Retina (tissue), 1 donor: ENCODE measurements around the gene TXNDC5.
"Not testable (repeated sequence)": the region's sequence is repeated elsewhere in the genome, so short reads cannot be mapped to it uniquely, and the experiment has no call there.

ENCODE experiments used
- DNase-seq: peaks from one replicate; pipeline ENCODE4 v3.0.0-alpha.2; 2016

The TXNDC5 gene

DNA sequence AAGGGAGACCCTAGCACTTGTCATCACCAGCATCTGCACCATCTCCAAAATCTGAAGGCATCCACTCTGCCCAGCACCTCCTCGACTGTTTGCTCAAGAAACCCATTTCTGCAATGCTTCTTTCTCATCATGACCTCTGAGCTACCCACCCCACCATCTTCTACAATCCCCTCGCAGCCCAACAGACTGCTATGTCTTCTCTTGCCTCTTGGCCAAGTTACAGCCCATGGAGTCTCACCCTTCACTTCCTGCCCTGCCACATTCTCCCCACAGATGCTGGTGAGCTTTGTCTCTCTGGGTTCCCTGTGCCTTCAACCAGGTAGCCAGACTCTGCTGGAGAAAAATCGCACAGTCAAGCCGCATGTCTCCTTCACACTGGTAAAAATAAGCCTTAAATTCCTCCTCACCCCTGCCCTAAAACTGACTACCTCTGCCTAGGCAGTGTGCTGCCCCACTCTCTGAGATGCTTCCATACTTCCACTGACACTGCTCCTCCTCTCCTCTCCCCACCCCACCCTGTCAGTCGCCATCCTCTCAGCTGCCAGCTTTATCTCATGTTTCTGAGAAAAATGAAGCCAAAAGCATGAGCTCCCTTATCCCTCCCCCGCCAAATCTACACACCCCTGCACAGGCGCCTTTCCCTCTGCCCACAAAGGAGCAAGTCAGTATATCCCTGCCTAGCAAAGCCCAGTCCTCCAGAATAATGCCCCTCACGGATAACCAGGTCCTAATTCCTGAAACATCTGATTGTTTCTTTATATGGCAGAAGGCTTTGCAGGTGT is 2.3 kb upstream of the TXNDC5 start:
- DNase-seq: no peak

DNA sequence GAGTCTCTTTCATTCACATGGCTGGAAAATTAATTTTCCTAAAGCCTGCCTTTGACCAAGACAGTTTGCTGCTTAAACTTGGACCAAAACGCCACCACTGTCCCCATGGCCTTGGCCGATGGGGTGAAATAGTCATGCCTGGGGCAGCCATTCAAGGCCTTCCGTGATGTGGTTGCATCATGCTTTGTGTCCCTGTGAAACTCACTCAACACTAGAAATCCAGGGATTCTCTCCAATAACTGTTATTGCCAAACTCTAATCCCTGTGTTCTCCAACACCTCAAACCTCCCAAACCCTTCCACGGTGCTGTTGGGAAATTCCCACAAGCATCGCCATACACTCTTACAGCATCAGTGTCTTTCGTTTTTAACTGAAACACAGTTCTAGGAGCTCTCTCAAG is 1.4 kb upstream of the TXNDC5 start:
- DNase-seq: no peak

DNA sequence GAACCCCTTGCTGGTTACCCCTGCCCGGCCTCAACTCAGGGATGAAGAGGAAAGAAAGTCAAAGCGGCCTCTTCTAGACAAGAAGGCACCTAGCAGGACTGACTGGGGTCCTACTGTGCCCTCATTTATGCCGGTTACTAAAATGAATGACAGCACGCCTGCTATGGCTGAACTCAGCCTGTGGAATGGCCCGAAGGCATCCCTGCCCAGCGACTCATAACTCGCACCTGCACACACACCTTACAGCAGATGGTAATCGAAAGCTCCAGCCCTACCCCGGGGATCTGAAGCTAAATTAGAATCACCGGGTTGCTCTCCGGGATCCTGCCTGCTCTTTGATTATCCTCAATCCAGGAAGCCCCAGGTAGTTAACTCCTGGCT is 747 bp upstream of the TXNDC5 start:
- DNase-seq: no peak

DNA sequence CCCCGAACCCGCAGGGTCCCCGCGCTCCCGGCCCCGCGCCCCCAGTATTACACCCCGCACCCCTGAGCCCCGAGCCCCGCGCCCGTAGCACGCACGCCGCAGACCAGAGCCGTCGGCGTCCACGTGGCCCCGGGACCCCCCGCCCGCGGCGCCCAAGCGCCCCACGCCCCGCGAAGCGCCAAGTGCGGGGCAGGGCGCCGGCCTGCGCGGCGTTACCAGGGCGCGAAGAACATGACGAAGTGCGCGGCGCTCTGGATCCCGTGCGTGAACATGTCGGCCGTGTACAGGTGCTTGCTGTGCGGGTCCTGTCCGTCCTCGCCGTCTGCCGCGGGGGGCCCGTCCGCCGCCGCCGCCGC is 312 bp downstream of the TXNDC5 start:
- DNase-seq: peak; percentile 22

DNA sequence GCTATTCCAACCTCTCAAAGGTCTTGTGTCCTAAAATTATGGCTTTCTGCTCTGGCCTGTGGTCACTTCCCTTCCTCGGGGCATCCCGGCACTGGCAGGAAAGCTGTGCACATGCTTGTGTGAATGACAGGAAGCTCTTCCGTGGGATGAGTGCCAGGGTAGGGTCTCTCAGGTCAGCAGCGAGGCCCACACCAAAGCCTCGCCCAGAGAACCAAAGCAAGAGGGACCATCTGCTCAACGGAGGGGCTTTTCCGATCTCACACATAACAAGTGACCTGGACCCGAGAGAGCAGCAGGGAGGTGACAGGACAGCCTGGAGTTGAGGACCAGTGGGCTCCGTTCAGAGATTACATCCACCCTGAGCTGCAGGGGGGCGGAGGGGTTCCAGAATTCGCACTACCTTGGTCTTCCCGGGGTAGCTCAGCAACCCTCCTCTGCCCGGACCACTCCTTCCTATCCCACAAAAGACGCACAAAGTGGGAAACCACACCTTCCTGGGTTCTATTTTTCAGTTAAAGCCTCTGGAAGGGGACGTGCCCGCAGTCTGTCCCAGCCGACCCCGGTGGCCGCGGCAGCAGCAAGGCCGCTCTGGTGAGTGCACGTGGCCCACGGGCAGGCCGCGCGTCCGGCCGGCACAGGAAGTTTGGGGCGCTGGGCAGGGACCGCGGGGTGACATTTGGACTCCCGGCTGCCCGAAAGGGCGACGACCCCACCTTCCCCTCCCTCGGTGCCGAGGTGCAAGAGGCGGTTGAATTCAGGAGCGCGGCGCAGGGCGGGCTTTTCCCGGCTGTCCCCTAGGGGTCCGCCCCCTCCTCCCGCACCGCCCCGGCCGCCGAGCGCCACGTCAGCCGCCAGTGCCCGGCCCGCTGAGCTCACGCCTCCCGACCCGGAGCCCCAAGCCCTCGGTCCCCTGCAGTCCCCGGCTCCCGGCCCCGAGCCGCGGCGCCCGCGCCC is 988 bp downstream of the TXNDC5 start:
- DNase-seq: peak; percentile 80

DNA sequence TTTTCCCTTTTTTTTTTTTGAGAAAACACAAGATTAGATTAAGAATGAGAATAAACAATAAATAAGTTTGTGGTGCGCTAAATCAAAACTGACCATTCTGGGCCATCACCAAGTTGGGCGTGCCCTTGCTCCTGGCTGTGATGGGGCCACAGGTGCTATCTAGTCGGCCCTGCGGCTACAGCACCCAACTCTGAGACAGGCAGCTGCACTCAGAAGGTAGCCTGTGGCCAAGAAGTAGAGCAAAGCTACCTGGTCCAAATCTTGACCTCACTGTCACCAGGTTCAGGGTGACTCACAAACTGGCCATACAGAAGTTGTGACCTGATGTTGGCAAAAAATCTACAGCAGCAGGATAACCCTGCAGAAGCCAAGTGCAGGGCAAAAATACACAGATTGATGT is 3.4 kb downstream of the TXNDC5 start:
- no peak for DNase-seq

DNA sequence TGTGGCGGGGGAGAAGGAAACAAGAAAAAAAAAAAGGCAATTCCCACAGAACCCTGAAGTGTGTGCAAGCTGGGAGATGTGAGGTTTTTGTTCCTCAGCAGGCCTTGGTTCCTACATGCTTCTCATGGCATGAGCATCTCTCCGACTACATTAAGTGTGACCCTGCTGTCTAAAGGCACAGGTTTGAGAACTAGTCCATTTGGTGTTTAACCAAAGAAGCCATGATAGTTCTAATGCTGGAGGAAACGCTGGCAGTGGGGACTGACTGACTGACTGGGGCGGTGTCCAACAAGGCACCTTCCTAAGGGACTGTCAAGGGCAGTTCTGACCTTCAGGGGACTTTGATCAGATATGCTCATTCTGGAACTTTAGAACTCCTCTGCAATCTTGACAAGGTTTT is 3.8 kb downstream of the TXNDC5 start:
- no peak for DNase-seq

DNA sequence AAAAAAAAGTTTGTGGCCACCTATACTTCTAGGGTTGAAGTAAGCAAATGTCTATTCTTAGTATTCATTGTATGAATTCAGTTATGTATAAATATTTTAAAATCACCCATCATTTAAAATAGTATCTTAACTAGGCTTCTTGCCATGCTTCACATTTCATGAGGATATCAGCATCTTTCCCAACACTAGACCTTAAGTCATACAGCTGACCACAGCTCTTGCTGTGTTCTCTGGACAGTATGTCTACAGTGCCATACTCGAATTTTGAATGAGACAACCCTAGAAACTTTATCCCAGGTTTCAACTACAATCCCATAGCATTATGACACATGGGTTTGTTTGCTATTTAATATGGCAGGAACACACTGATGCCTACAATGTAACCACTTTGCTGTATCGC is 5.2 kb downstream of the TXNDC5 start:
- DNase-seq: no peak

DNA sequence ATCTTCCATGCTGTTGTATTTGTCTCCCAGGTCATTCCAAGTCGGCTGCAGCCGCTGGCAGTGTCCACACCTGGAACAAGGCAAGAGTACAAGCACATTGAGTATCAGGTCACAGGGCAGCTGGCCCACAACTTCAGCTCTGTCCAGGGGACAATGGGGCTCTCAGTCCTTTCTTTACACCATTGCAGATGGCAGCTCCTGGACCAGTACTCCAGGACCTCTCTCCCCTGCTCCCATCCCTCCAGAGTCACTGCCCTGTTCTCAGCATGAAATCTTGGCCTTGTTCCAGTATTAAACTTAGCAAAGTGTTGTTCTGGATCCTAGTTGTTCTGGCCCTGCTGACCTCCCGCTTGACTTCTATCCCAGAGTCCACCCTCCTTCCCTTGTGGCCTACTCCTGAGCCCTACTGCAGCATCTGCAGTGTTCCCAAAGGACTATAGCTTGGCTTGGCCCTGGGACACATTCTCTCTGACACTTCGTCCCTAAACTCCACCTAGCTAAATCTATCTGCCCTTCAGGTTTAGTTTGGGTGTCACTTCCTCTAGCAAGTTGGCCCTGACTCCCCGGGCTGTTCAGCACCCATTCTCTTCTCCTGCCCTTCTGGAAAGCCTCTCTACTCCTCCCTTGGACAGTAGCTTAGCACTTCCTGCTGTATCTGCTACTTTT is 5.8 kb downstream of the TXNDC5 start:
- no peak for DNase-seq

DNA sequence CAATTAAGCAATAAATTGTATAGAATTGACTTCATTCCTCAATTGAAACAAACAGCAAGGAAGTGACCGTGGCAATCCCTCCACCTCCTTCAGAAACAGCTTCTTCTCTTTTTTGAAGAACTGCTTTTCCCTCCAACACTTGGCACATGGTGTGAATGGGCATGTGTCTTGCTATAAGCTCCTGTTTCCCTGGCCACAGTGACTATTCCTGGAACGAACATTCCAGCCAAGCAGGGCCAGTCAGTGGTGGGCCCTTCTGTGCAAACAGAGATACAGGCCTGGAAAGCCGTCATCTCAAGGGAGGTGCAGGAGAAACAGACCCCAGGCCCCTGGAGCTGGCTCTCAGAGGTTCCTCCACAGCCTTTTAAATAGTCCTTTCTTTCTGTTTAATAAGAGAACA is 6.9 kb downstream of the TXNDC5 start:
- no peak for DNase-seq

DNA sequence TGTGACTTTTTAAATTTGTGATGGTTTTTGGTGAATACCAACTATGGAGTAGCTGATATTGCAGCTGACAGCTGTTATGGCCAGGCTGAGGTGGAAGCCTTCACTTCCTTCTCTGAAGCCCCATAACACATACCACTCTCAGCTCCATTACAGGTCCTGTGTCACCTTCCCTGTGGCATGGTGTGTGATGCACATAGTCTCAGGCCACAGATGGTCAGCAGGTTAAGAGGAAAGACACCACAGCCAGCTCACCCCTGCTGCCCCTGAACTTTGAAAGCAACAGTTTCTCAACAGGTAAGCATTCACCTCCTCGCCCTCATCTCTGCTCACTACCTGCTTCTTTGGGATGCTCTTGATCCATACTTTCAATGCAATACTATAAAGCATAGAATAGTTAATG is 7.7 kb downstream of the TXNDC5 start:
- no peak for DNase-seq

DNA sequence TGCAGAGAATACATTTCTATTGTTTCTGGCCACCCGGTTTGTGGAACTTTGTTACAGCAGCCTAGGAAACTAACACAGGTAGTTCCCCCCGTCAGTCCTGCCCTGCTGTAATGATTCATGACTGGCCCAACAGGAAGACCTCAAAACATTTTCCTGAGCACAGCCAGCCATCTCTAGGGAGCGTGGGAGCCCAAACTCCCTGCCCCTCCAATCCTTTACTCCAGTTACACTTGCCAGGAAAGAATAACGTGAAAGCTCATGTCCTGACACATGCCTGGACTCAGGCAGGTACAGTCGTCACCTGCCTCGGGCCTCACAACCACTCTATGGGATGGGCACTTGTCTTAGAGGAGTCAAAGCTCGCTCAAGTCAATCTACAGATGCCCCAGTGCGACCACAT is 8.4 kb downstream of the TXNDC5 start:
- no peak for DNase-seq

DNA sequence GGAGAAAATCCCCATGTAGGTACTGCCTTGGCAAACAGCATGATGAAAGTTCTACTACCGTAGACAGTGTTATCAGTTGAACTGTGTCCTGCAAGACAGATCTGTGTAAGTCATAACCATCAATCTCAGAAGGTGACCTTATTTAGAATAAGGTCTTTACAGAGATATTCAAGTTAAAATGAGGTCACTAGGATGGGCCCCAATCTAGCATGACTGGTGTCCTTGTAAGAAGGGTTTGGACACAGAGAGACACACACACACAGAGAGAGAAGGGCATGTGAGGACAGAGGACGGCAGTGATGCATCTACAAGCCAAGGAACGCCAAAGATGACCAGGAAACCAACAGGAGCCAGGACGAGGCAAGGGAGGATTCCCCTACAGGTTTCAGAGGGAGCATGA is 8.8 kb downstream of the TXNDC5 start:
- no peak for DNase-seq

DNA sequence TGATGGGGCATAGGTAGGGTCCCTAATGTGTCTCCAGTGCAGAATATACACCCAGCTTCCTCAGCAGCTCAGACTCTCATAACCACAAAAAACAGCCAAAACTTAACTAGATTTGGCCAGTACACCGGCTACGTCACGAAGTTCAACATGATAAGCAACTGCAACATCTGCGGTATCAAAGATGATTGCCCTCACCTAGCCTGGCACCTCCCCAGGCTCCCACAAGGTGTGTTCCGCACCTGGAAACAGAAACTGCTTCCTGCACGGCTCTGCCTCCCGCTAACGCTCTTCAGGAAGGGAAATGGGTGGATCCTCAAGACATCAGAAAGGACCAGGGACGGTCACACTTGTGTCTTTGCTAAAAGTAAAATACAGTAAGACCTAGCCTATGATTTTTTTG is 9.5 kb downstream of the TXNDC5 start:
- no peak for DNase-seq

DNA sequence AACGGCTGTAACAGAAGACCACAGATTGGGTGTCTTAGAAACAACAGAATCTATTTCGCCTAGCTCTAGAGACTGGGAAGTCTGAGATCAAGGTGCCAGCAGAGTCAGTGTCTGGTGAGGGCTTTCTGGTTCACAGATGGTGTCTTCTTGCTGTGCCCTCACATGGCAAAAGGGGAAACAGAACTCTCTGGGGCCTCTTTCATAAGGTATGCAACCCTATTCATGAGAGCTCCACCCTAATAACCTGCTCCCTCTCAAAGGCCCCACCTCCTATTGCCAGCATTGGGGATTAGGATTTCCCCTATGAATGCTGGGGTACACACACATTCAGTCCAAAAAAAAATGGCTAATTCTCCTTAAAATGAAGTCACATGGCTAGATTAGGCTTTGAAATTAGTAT is 10.0 kb downstream of the TXNDC5 start:
- DNase-seq: no peak

DNA sequence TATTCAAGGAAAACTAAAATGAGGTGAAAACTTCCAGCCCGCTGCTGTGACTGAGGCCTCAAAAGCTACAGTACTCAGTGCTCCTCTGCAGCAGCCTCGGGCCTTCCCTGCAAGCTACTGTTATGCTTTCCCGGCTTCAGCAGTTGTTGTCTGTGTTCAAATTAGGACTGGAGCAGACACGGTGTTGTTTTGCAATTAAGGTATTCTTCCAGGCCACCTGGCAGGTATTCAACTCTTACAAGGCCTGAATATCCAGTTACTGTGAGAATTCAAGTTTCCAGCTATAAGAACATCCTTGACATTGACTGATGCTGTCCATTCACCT is 10.7 kb downstream of the TXNDC5 start:
- no peak for DNase-seq

DNA sequence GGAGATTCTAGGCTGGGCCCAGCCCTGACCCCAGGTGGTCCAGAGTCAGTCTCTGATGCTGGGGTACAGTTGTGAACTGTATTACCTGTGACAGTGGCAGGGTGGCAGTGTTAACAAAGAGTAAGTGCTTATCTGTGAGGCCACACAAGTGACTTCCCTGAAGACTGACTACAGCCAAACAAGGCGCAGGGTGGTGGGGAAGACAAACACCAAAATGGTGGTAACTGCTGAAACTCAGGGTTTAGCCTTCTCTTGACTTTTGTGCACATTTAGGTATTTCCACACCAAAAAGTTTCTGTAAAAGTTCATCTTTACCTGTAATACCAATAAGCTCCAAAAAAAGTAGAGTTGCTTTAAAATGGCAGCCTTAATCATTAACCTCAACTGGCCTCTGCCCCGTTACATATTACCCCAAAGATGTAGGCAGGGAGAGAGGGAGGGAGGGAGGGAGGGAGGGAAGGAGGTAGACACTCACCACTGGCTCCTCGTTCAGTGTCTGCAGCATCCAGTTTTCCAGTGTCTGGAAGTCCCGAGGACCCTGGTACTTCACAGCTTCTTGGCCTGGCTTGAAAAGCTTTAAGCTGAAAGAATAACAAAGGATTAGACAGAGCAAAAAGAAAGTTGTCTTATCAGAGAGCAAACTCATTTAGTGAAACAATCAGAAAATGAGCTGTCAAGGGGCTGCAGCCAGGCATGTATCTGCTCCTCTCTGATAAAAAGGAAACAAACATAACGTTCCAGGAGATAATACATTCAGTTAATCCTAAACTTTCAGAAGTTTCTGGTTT is 11.3 kb downstream of the TXNDC5 start:
- no peak for DNase-seq

DNA sequence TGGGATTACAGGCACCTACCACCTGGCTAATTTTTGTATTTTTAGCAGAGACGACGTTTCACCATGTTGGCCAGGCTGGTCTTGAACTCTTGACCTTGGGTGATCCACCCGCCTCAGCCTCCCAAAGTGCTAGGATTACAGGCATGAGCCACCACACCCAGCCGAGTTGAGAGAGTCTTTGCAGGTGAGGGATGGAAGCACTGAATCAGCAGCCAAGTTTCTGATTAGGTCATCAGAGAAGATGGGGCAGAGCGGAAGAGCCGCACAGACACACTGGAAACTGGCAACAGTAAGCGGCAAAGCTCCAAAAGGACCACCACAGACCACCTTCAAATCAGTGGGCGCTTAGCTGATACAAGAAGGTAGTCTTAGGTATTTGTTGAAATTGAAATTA is 12.4 kb downstream of the TXNDC5 start:
- DNase-seq: not testable (repeated sequence)

DNA sequence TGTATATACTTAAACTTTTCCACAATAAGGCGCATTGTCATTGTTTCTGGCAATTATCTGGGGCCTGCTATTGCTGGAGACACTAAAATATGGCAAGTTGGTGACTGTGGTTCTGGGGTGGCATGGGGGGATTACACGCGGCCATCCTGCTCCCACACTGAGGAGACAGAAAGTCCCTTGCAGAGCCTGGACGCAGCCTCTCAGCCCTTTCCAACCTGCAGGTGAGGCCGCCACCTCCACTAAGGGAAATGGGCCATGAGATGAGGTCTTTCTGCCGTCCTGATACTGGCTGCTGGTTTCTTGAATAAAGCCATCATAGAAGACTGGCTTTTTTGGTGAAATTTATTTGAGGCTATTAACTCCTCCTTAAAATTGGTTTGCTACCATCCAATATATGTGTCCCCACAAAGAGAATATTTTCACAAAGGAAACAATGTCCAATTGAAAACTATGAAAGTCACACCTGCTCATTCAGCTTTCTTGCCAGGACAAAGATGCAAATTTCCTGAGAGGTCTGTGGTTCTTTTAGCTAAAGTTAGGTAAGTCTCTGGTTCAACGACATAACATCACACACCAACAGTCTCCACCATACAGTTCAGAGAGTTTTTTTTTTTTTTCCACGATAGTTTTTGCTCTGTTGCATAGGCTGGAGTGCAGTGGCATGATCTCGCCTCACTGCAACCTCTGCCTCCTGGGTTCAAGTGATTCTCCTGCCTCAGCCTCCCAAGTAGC is 13.0 kb downstream of the TXNDC5 start:
- no peak for DNase-seq

DNA sequence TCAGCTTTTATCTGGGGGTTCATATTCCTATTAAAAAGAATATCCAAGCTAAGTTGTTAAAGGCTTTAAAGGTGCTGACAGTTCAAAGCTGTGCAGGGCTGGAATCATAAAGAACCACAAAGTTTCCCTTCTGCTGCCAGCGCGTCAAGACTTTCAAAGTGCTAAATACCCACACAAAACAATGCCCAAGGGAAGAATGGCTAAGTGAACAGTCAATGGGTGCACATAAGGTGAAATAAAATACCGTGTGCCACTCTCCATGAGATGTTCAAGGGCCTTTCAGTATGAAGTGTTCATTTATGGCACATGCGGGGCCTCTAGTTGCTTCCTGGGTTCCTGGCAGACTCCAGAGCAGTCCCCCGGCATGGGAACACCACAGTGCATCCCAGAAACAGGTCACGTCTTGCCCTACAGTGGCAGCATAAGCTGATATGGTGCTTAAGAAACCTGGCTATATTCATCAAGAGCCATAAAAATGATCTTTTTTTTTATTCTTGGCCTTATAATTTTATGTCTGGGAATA is 14.1 kb downstream of the TXNDC5 start:
- no peak for DNase-seq

DNA sequence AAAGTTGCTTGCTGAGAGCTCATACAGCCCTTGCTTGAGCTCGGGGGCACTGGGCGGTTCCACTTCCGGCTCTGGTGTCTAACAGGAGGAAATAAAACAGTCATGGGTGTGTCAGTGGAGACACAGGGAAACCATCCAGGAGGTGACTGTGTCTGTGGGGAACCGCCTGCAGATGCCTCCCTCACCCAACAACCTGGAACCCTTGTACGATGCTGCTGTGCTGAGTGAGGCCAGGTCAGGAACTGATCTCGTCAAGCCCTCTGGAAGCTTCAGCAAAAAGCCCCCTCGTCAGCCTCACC is 15.5 kb downstream of the TXNDC5 start:
- no peak for DNase-seq
